Mesenchymal stem cell (in vitro differentiated cells and primary cell): Measurements from ENCODE around the gene LINC00237.
A peak's percentile ranks its signal among the peaks of the same experiment; 100 is the strongest.

Experiments
- DNase-seq: peaks from one replicate; pipeline ENCODE4 v3.0.0-alpha.2; 2013
- H2AFZ ChIP-seq: one replicate; pipeline ENCODE4 v1.6.1; 2013; ENCODE audit warnings: low read depth, mild to moderate bottlenecking, control low read depth, inconsistent platforms, low read length, moderate library complexity
- H2AK5ac ChIP-seq: 2 replicates; pipeline ENCODE4 v1.6.1; 2013; ENCODE audit warnings: low read length, moderate library complexity, mild to moderate bottlenecking, inconsistent platforms; ENCODE audit not compliant: severe bottlenecking
- H2BK120ac ChIP-seq: one replicate; pipeline ENCODE4 v1.6.1; 2013; ENCODE audit warnings: low read depth, mild to moderate bottlenecking, inconsistent platforms, low read length, moderate library complexity
- H2BK12ac ChIP-seq, 2 experiments: one replicate each; pipeline ENCODE4 v1.6.1; 2013; ENCODE audit warnings: inconsistent platforms in 2 of 2, low read length in 2 of 2, mild to moderate bottlenecking in 2 of 2, moderate library complexity in 2 of 2, control low read depth in 1 of 2
- H2BK15ac ChIP-seq: one replicate; pipeline ENCODE4 v1.6.1; 2013; ENCODE audit warnings: mild to moderate bottlenecking, low read depth, inconsistent platforms; ENCODE audit not compliant: poor library complexity, severe bottlenecking
- H2BK5ac ChIP-seq: 2 replicates; pipeline ENCODE4 v1.6.1; 2013; ENCODE audit warnings: low read depth, mild to moderate bottlenecking, low read length, control low read depth, inconsistent platforms; ENCODE audit not compliant: poor library complexity, severe bottlenecking
- H3K14ac ChIP-seq, 2 experiments: one replicate each; pipeline ENCODE4 v1.6.1; 2013; ENCODE audit warnings: inconsistent platforms in 2 of 2, low read length in 2 of 2, control low read depth in 1 of 2, mild to moderate bottlenecking in 1 of 2, moderate library complexity in 1 of 2
- H3K18ac ChIP-seq, 2 experiments: one replicate each; pipeline ENCODE4 v1.6.1; 2013; ENCODE audit warnings: inconsistent platforms in 2 of 2, low read length in 2 of 2, control low read depth in 1 of 2, low read depth in 1 of 2, mild to moderate bottlenecking in 1 of 2
- H3K23ac ChIP-seq, 2 experiments: one replicate each; pipeline ENCODE4 v1.6.1; 2013; ENCODE audit warnings: inconsistent platforms in 2 of 2, low read length in 2 of 2, mild to moderate bottlenecking in 2 of 2, moderate library complexity in 2 of 2, control low read depth in 1 of 2
- H3K27ac ChIP-seq: 2 replicates; pipeline ENCODE4 v1.5.1; 2013; ENCODE audit warnings: mild to moderate bottlenecking, moderate library complexity, low read length, control low read depth, inconsistent platforms; ENCODE audit not compliant: poor library complexity, severe bottlenecking
- H3K27me3 ChIP-seq, 2 experiments: 2 replicates each; pipeline versions ENCODE4 v1.6.1 to v1.7.0; 2013; ENCODE audit warnings: low read length in 2 of 2, mild to moderate bottlenecking in 2 of 2, moderate library complexity in 2 of 2, control low read depth in 1 of 2, inconsistent platforms in 1 of 2; ENCODE audit not compliant: control insufficient read depth in 1 of 2, insufficient read depth in 1 of 2
- H3K36me3 ChIP-seq, 2 experiments: 2 replicates each; pipeline versions ENCODE4 v1.6.1 to v1.7.0; 2013; ENCODE audit warnings: low read length in 2 of 2, control low read depth in 1 of 2, inconsistent platforms in 1 of 2, low read depth in 1 of 2, mild to moderate bottlenecking in 1 of 2; ENCODE audit not compliant: insufficient read depth in 2 of 2, control insufficient read depth in 1 of 2
- H3K4ac ChIP-seq, 2 experiments: one replicate each; pipeline ENCODE4 v1.6.1; 2013; ENCODE audit warnings: inconsistent platforms in 2 of 2, low read length in 2 of 2, mild to moderate bottlenecking in 2 of 2, moderate library complexity in 2 of 2, control low read depth in 1 of 2, low read depth in 1 of 2
- H3K4me1 ChIP-seq: 2 replicates; pipeline ENCODE4 v1.6.1; 2013; ENCODE audit warnings: low read depth, low read length, control low read depth; ENCODE audit not compliant: control insufficient read depth, insufficient read depth
- H3K4me2 ChIP-seq: 2 replicates; pipeline ENCODE4 v1.6.1; 2013; ENCODE audit warnings: low read length, mild to moderate bottlenecking, inconsistent platforms; ENCODE audit not compliant: poor library complexity, severe bottlenecking
- H3K4me3 ChIP-seq, 2 experiments: 2 replicates each; pipeline versions ENCODE4 v1.5.1 to v1.7.0; 2013; ENCODE audit warnings: low read length in 2 of 2, mild to moderate bottlenecking in 2 of 2, control low read depth in 1 of 2, low read depth in 1 of 2; ENCODE audit not compliant: insufficient read depth in 1 of 2
- H3K79me1 ChIP-seq: replicated peaks from 2 replicates; pipeline ENCODE4 v1.6.1; 2013; ENCODE audit warnings: mild to moderate bottlenecking, control low read depth, low read length, inconsistent platforms; ENCODE audit not compliant: poor library complexity, severe bottlenecking
- H3K9ac ChIP-seq: 2 replicates; pipeline ENCODE4 v1.7.0; 2013; ENCODE audit warnings: mild to moderate bottlenecking, low read length, moderate library complexity
- H3K9me3 ChIP-seq: 2 replicates; pipeline ENCODE4 v1.7.0; 2013; ENCODE audit warnings: mild to moderate bottlenecking, low read length; ENCODE audit not compliant: control insufficient read depth
- H4K8ac ChIP-seq: one replicate; pipeline ENCODE4 v1.6.1; 2013; ENCODE audit warnings: inconsistent platforms, mild to moderate bottlenecking, low read length, moderate library complexity
- H4K91ac ChIP-seq: one replicate; pipeline ENCODE4 v1.6.1; 2013; ENCODE audit warnings: mild to moderate bottlenecking, low read length, inconsistent platforms
- WGBS: methylation state at CpG from one replicate; pipeline ENCODE4 v1.1.7; 2013; ENCODE audit warnings: mixed read lengths; 5-methylcytosine and 5-hydroxymethylcytosine counted together

The LINC00237 gene

DNA sequence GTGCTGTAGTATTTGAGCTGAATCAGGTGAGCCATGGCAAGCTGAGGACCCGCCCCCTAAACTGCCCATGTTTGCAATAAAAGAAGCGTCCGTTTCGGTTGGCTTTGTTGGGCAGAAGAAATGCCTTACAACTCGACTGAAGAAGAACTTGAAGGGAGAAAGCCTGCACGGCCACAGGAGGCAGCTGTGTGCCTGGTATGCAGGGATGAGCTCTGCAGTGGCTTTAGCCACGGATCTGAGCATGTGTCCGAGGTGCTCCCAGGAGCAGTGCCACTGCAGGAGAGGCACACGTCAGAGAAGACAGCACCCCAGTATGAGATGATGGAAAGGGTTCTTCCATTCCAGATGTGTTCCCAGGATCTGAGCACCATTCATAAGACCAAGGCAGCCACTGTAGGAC, 43.2 kb upstream of the LINC00237 start:
- whole genome bisulfite sequencing = 80% methylated on average over 9 of the region's 9 CpGs
- no peak overlapping the region for H2BK12ac ChIP-seq
- H2AK5ac ChIP-seq = no peak overlapping the region
- H3K36me3 ChIP-seq = peaks cover 8 to 22% of the 10 kb centered on the region in 2 experiments
- peak overlapping the region; percentile 62 for H4K91ac ChIP-seq
- no peaks in the 10 kb centered on the region for H3K27me3 ChIP-seq
- H2BK5ac ChIP-seq = no peak overlapping the region
- no peaks in the 10 kb centered on the region for H3K4me1 ChIP-seq
- H3K9ac ChIP-seq = no peak overlapping the region
- H3K79me1 ChIP-seq = no peaks in the 10 kb centered on the region
- H2BK15ac ChIP-seq = no peak overlapping the region
- H3K18ac ChIP-seq = no peak overlapping the region
- no peak overlapping the region for H4K8ac ChIP-seq
- no peak overlapping the region for H2AFZ ChIP-seq
- H3K27ac ChIP-seq = no peak overlapping the region
- no peak overlapping the region for H2BK120ac ChIP-seq
- no peak for DNase-seq
- no peaks in the 10 kb centered on the region for H3K9me3 ChIP-seq
- H3K4ac ChIP-seq = no peak overlapping the region
- no peak overlapping the region for H3K23ac ChIP-seq
- H3K14ac ChIP-seq = no peak overlapping the region
- no peak overlapping the region for H3K4me3 ChIP-seq
- H3K4me2 ChIP-seq = no peak overlapping the region

DNA sequence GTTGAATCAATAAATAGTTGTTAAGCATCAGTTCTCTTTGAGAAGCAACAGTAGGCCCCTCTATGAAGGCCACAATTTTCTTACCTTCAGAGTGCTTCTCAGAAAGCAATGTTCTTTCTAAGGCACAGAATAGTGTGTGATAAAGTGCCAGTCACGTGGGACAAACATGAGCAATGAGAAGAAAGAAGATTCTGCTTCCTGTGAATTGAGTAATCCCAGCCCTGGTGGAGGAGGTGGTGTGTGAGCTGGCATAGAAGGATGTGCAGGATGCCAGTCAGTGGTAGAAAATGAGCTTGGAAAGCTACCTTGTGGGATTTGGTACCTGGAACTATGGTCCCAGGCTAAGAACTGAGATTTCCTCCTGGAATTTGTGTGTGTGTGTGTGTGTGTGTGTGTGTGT, 41.4 kb upstream of the LINC00237 start:
- Histone ChIP-seq H3K4me1 (no peaks in the 10 kb centered on the region), H4K8ac (no peak overlapping the region), H4K91ac (no peak overlapping the region), H3K14ac (peak overlapping the region in 1 of 2 experiments; percentile 83), H3K4me2 (no peak overlapping the region), H3K4me3 (no peak overlapping the region), H3K23ac (no peak overlapping the region), H2BK15ac (no peak overlapping the region), H3K79me1 (no peaks in the 10 kb centered on the region), H2BK5ac (no peak overlapping the region), H3K36me3 (peaks cover 8 to 21% of the 10 kb centered on the region in 2 experiments), H3K4ac (no peak overlapping the region), H2AFZ (no peak overlapping the region), H3K18ac (no peak overlapping the region), H2BK12ac (peak overlapping the region in 1 of 2 experiments; percentile 42), H3K27me3 (no peaks in the 10 kb centered on the region), H2AK5ac (no peak overlapping the region), H3K9me3 (no peaks in the 10 kb centered on the region), H3K9ac (no peak overlapping the region), H3K27ac (no peak overlapping the region), H2BK120ac (no peak overlapping the region)
- DNase-seq = peak; percentile 12
- WGBS = 86% methylated on average over 1 of the region's 1 CpG

GRCh38 chr20:21146215-21146614, 40.1 kb upstream of the LINC00237 start:
- H2AK5ac ChIP-seq = no peak overlapping the region
- H3K27ac ChIP-seq = no peak overlapping the region
- H3K23ac ChIP-seq = no peak overlapping the region
- H4K8ac ChIP-seq = no peak overlapping the region
- H3K9me3 ChIP-seq = no peaks in the 10 kb centered on the region
- H4K91ac ChIP-seq = no peak overlapping the region
- H2BK5ac ChIP-seq = no peak overlapping the region
- no peaks in the 10 kb centered on the region for H3K79me1 ChIP-seq
- H3K18ac ChIP-seq = no peak overlapping the region
- no peak overlapping the region for H3K4me2 ChIP-seq
- H3K14ac ChIP-seq = no peak overlapping the region
- WGBS = 100% methylated on average over 3 of the region's 4 CpGs
- no peaks in the 10 kb centered on the region for H3K4me1 ChIP-seq
- no peak overlapping the region for H3K4me3 ChIP-seq
- no peak overlapping the region for H3K9ac ChIP-seq
- H2BK15ac ChIP-seq = no peak overlapping the region
- peaks cover 11 to 26% of the 10 kb centered on the region in 2 experiments for H3K36me3 ChIP-seq
- H3K4ac ChIP-seq = no peak overlapping the region
- DNase-seq = no peak
- no peak overlapping the region for H2BK120ac ChIP-seq
- H2BK12ac ChIP-seq = no peak overlapping the region
- H3K27me3 ChIP-seq = no peaks in the 10 kb centered on the region
- H2AFZ ChIP-seq = no peak overlapping the region

GRCh38 chr20:21145424-21145823, 39.3 kb upstream of the LINC00237 start:
- Histone ChIP-seq H3K27ac (no peak overlapping the region), H3K4me1 (no peaks in the 10 kb centered on the region), H3K18ac (no peak overlapping the region), H2BK12ac (no peak overlapping the region), H3K4me3 (no peak overlapping the region), H3K27me3 (no peaks in the 10 kb centered on the region), H3K23ac (no peak overlapping the region), H4K91ac (no peak overlapping the region), H2BK15ac (no peak overlapping the region), H3K79me1 (no peaks in the 10 kb centered on the region), H3K4ac (no peak overlapping the region), H4K8ac (no peak overlapping the region), H2AFZ (no peak overlapping the region), H3K9me3 (no peaks in the 10 kb centered on the region), H2BK120ac (no peak overlapping the region), H2AK5ac (no peak overlapping the region), H3K14ac (no peak overlapping the region), H3K9ac (no peak overlapping the region), H3K36me3 (peaks cover 12 to 26% of the 10 kb centered on the region in 2 experiments), H2BK5ac (no peak overlapping the region), H3K4me2 (no peak overlapping the region)
- DNase-seq = no peak
- 50% methylated on average over 1 of the region's 3 CpGs for WGBS
